Activated CD8-positive, alpha-beta memory T cell treated with anti-CD3 and anti-CD28 coated beads, Interleukin-2, amount 50 U/mL, for 24 hours (primary cell): ENCODE results near the gene SKAP1.
"Not testable (repeated sequence)": the region's sequence is repeated elsewhere in the genome, so short reads cannot be mapped to it uniquely, and the experiment has no call there.

ENCODE experiments used
- DNase-seq: peaks from one replicate; pipeline ENCODE4 v3.0.0-alpha.2; 2020; ENCODE audit errors: extremely low read depth

Gene SKAP1

GRCh38 chr17:48449335-48449734 is 19.3 kb upstream of the SKAP1 start:
- not testable (repeated sequence) for DNase-seq

- DNase-seq, result no peak
Measured at GRCh38 chr17:48445248-48445620, 15.2 kb upstream of the SKAP1 start.

GRCh38 chr17:48444516-48445247 is 14.7 kb upstream of the SKAP1 start:
- no peak for DNase-seq

- DNase-seq, result no peak
Measured at GRCh38 chr17:48443712-48444111, 13.7 kb upstream of the SKAP1 start.

- DNase-seq, result no peak
Measured at GRCh38 chr17:48442819-48443218, 12.8 kb upstream of the SKAP1 start.

- no peak for DNase-seq
Measured at GRCh38 chr17:48441862-48442261, 11.8 kb upstream of the SKAP1 start.

GRCh38 chr17:48441231-48441711 is 11.3 kb upstream of the SKAP1 start:
- DNase-seq, result no peak

GRCh38 chr17:48440669-48441068 is 10.7 kb upstream of the SKAP1 start:
- no peak for DNase-seq

GRCh38 chr17:48439875-48440505 is 10.0 kb upstream of the SKAP1 start:
- no peak for DNase-seq

GRCh38 chr17:48439110-48439850 is 9.3 kb upstream of the SKAP1 start:
- no peak for DNase-seq

GRCh38 chr17:48438516-48439061 is 8.6 kb upstream of the SKAP1 start:
- no peak for DNase-seq

- no peak for DNase-seq
Measured at GRCh38 chr17:48433896-48434295, 3.9 kb upstream of the SKAP1 start.

GRCh38 chr17:48432820-48433775 is 3.1 kb upstream of the SKAP1 start:
- DNase-seq, result no peak

GRCh38 chr17:48429156-48429555 is 858 bp downstream of the SKAP1 start:
- no peak for DNase-seq

- DNase-seq, result no peak
Measured at GRCh38 chr17:48427598-48427997, 2.4 kb downstream of the SKAP1 start.

- no peak for DNase-seq
Measured at GRCh38 chr17:48426761-48427500, 3.1 kb downstream of the SKAP1 start.

- no peak for DNase-seq
Measured at GRCh38 chr17:48426019-48426665, 3.9 kb downstream of the SKAP1 start.

- DNase-seq, result not testable (repeated sequence)
Measured at GRCh38 chr17:48422060-48422459, 8.0 kb downstream of the SKAP1 start.

- DNase-seq, result no peak
Measured at GRCh38 chr17:48420823-48421222, 9.2 kb downstream of the SKAP1 start.

- no peak for DNase-seq
Measured at GRCh38 chr17:48416971-48417370, 13.0 kb downstream of the SKAP1 start.
